Measurements from ENCODE around the gene CA5A. TPM values are rescaled to one million over a fixed set of nuclear protein-coding genes. Genes with fewer than 3 reads are reported as not detected.

The CA5A gene
- total and polyA plus RNA-seq, 2 experiments from 2014 or later = not detected

DNA sequence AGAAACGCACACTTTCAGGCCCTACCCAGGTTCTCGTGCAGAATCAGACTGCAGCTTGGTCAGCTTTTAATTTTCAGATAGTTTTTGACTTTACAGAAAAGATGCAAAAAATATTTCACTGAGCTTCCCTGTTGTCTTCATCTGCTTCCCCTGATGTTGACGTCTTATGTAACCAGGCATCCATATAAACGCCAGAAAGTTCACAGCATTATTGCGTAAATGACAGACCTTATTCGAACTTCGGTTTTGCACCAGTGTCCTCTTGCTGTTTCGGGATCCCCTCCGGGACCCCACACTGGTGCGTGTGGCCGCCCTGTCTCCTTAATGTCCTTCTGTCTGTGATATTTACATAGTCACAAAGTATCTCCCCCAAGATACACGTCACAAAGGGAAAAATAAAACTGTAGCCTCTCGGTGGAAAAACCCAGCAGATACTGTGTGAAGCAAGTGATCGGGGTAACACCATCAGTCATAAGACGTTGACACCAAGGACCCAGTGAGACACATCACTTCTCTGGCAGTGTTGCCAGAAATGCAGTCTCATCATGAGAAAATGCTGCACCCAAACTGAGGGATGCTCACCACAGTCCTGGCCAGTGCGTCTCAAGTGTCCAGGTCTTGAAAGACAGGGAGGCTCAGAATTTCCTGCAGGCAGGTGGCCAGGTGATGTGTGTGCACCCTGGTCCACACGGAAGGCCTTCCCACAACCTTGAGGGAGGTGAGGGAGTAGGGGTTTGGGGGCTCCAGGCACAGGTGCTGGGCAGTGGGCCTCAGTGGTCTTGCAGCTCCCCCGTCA, 19.2 kb upstream of the CA5A start (continued):
- TF ChIP-seq, protein P1, sequence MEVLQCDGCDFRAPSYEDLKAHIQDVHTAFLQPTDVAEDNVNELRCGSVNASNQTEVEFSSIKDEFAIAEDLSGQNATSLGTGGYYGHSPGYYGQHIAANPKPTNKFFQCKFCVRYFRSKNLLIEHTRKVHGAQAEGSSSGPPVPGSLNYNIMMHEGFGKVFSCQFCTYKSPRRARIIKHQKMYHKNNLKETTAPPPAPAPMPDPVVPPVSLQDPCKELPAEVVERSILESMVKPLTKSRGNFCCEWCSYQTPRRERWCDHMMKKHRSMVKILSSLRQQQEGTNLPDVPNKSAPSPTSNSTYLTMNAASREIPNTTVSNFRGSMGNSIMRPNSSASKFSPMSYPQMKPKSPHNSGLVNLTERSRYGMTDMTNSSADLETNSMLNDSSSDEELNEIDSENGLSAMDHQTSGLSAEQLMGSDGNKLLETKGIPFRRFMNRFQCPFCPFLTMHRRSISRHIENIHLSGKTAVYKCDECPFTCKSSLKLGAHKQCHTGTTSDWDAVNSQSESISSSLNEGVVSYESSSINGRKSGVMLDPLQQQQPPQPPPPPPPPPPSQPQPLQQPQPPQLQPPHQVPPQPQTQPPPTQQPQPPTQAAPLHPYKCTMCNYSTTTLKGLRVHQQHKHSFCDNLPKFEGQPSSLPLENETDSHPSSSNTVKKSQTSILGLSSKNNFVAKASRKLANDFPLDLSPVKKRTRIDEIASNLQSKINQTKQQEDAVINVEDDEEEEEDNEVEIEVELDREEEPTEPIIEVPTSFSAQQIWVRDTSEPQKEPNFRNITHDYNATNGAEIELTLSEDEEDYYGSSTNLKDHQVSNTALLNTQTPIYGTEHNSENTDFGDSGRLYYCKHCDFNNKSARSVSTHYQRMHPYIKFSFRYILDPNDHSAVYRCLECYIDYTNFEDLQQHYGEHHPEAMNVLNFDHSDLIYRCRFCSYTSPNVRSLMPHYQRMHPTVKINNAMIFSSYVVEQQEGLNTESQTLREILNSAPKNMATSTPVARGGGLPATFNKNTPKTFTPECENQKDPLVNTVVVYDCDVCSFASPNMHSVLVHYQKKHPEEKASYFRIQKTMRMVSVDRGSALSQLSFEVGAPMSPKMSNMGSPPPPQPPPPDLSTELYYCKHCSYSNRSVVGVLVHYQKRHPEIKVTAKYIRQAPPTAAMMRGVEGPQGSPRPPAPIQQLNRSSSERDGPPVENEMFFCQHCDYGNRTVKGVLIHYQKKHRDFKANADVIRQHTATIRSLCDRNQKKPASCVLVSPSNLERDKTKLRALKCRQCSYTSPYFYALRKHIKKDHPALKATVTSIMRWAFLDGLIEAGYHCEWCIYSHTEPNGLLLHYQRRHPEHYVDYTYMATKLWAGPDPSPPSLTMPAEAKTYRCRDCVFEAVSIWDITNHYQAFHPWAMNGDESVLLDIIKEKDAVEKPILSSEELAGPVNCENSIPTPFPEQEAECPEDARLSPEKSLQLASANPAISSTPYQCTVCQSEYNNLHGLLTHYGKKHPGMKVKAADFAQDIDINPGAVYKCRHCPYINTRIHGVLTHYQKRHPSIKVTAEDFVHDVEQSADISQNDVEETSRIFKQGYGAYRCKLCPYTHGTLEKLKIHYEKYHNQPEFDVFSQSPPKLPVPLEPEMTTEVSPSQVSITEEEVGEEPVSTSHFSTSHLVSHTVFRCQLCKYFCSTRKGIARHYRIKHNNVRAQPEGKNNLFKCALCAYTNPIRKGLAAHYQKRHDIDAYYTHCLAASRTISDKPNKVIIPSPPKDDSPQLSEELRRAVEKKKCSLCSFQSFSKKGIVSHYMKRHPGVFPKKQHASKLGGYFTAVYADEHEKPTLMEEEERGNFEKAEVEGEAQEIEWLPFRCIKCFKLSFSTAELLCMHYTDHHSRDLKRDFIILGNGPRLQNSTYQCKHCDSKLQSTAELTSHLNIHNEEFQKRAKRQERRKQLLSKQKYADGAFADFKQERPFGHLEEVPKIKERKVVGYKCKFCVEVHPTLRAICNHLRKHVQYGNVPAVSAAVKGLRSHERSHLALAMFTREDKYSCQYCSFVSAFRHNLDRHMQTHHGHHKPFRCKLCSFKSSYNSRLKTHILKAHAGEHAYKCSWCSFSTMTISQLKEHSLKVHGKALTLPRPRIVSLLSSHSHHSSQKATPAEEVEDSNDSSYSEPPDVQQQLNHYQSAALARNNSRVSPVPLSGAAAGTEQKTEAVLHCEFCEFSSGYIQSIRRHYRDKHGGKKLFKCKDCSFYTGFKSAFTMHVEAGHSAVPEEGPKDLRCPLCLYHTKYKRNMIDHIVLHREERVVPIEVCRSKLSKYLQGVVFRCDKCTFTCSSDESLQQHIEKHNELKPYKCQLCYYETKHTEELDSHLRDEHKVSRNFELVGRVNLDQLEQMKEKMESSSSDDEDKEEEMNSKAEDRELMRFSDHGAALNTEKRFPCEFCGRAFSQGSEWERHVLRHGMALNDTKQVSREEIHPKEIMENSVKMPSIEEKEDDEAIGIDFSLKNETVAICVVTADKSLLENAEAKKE (CRISPR knock-in tag; IDR thresholded peaks at IDR 0.05) = no peak
- no peak for TF ChIP-seq EZH2phosphoT487 (IDR thresholded peaks at IDR 0.05; ENCODE audit: unreplicated experiment)
- TF ChIP-seq ZNF331 (CRISPR knock-in tag; IDR thresholded peaks at IDR 0.05; ENCODE audit: low read depth) = no peak
- no peak for TF ChIP-seq STAT1 (IDR thresholded peaks at IDR 0.05; ENCODE audit: unreplicated experiment)
- TF ChIP-seq EZH2 (IDR thresholded peaks at IDR 0.05; ENCODE audit: low read depth, unreplicated experiment) = no peak
- TF ChIP-seq, protein P2, sequence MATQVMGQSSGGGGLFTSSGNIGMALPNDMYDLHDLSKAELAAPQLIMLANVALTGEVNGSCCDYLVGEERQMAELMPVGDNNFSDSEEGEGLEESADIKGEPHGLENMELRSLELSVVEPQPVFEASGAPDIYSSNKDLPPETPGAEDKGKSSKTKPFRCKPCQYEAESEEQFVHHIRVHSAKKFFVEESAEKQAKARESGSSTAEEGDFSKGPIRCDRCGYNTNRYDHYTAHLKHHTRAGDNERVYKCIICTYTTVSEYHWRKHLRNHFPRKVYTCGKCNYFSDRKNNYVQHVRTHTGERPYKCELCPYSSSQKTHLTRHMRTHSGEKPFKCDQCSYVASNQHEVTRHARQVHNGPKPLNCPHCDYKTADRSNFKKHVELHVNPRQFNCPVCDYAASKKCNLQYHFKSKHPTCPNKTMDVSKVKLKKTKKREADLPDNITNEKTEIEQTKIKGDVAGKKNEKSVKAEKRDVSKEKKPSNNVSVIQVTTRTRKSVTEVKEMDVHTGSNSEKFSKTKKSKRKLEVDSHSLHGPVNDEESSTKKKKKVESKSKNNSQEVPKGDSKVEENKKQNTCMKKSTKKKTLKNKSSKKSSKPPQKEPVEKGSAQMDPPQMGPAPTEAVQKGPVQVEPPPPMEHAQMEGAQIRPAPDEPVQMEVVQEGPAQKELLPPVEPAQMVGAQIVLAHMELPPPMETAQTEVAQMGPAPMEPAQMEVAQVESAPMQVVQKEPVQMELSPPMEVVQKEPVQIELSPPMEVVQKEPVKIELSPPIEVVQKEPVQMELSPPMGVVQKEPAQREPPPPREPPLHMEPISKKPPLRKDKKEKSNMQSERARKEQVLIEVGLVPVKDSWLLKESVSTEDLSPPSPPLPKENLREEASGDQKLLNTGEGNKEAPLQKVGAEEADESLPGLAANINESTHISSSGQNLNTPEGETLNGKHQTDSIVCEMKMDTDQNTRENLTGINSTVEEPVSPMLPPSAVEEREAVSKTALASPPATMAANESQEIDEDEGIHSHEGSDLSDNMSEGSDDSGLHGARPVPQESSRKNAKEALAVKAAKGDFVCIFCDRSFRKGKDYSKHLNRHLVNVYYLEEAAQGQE (IDR thresholded peaks at IDR 0.05; ENCODE audit: unreplicated experiment) = no peak
- TF ChIP-seq CREB1 (CRISPR knock-in tag; IDR thresholded peaks at IDR 0.05; ENCODE audit: low read depth) = no peak
- no peak for TF ChIP-seq ZNF114 (CRISPR knock-in tag; IDR thresholded peaks at IDR 0.05)
- no peak for TF ChIP-seq JUNB (IDR thresholded peaks at IDR 0.05; ENCODE audit: unreplicated experiment)
- TF ChIP-seq NANOG (IDR thresholded peaks at IDR 0.05; ENCODE audit: borderline replicate concordance) = no peak
- no peak; the same call in 1 of the 2 replicates for TF ChIP-seq POLR2AphosphoS5 (IDR thresholded peaks at IDR 0.05; ENCODE audit: low read depth)

All from GM23338 (cell line).